NCI-H2227 (cell line): ENCODE results near the gene LIPA.
A peak's percentile ranks its signal among the peaks of the same experiment; 100 is the strongest.

Source experiments
- DNase-seq: peaks from one replicate; lab custom pipeline; 2025; ENCODE audit not compliant: unreplicated experiment; lab: John Stamatoyannopoulos, UW

The LIPA gene

DNA sequence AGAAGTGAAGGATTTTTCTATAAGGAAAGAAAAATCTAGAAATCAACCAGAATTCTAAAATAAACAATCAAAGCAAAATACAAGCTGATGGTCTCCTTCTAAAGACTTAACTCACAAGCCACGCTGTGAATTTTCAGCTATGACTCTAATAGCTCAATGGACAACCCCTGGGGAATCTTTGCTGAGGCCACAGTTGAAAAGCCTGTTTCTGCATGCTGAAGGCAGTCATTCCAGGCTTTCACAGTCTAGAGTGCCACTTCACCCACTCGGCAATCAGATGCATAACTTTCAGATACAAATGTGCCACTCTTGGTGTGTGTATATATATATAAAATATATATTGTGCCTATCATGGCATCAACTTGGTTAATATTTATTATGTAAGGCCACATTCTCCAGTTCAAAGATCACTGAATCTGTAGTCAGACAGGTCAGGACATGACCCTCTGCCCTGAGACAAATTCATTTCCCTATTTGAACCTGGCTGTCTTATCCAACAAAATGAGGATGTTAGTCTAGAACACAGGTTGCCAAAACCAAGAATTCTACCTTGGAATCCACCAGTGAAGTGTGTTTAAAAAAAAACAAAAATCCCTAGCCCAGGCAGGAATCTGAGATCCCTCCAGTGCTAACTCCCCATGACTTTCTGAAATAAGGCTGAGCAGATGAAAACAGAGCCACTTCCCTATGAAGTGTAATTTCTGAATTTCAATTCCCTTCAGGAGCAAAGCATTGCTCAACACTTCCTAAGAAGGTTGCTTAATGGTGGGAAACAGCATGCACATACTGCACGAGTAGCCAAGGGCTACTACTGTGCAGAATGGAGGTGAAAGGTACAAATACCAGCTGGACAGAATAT is 9.9 kb downstream of the LIPA start:
- DNase-seq, result no peak

DNA sequence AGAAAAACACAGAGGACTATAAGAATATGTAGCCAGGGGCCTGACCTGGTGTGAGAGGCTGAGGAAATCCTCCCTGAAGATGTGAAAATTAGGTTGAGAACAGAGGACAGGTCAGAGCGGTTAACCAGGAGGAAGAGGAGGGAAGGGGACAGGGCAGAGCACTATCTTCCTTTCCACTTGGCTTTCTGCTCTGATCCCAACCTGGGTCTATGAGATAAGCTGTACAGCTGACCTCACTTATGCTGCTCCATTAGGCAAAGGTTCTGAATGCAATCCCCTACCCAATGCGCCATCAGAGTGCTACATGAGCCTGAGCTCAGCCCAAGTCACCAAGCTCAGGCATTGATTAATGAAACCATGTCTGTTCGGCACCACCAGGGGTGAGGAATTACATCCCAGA is 10.5 kb downstream of the LIPA start:
- DNase-seq, result no peak

DNA sequence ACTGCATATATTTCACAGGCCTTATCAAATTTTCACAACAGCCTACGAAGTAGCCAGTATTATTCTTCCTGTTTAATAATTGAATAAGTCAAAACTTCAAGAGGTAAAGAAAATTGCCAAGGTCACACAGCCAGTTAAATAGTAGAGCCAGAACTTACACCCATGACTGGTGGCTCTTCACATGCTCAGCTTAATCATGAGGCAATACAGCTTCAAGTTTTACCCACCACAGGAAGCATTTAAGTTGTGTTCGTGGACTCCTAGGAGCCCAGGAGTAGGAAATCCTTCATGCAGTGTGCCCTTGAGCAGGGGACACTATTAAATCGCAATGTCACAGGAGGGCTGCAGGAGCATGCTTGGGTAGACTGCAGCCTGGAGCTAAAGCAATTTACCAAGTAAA is 11.1 kb downstream of the LIPA start:
- DNase-seq, result no peak

DNA sequence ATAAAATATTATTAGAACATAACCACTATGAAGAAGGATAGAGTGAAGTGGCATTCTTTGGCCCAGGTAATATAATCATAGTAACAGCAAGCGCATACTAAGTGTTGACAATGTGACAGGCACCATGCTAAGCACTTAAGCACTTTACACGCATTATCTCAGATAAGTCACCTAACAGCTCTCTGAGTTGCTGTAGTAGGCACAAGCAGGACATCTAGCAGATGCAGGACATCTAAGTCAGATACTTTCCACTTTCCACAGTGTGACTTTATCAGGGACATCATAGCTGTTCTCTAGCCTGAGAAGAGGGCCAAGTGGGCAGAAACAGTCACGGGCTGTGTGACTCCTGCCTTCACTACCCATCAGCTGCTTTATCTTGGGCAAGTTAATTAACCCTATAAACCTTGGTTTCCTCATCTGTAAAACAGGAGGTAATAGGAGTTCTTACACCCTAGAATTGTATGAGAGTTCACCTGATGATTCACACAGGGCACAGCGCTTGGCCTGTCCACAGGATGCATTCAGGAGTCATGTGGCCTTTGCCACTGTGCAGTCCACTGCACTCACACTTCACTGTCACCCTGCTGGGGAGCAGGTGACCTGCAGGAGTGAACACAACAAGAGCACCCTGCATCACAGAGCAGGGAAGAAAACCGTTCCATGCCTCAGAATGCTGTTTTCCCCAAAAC is 12.5 kb downstream of the LIPA start:
- no peak for DNase-seq

DNA sequence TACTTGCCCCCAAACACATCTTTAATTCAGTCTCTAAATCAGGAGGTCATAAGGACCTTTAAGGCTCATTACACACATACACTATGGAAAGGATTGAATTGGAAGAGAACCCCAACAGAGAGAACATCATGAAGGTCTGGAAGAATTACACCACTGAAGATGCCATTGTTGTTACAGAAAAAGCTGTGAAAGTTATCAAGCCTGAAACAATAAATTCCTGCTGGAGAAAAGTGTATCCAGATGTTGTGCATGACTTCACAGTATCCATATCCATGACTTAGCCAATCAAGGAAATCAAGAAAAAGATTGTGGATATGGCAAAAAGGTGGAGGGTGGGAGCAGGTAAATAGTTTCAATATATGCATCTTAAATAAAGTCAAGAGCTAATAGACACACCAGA is 13.7 kb downstream of the LIPA start:
- DNase-seq, result no peak

DNA sequence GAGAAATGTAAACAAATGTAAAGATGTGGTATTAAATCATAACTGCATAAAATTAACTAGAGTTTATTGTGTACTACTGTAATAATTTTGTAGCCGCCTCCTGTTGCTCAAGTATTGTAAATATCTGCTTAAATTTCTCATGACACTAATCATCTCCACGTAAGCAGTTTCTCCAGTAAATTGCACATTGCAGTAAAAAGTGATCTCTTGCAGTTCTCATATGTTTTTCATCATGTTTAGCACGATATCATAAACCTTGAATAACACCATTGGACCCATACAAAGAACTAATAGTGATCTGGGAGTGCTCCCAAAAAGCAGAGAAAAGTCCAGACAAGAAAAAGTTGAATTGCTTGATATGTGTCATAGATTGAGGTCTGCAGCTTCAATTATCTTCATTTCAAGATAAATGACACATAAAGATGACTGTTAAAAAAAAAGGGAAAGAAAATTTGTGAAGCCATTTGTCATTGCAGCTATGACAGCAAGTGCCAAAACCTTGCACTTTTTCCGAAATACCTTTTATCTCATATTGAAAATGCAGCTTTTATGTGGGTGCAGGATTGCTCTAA is 15.3 kb downstream of the LIPA start:
- no peak for DNase-seq

DNA sequence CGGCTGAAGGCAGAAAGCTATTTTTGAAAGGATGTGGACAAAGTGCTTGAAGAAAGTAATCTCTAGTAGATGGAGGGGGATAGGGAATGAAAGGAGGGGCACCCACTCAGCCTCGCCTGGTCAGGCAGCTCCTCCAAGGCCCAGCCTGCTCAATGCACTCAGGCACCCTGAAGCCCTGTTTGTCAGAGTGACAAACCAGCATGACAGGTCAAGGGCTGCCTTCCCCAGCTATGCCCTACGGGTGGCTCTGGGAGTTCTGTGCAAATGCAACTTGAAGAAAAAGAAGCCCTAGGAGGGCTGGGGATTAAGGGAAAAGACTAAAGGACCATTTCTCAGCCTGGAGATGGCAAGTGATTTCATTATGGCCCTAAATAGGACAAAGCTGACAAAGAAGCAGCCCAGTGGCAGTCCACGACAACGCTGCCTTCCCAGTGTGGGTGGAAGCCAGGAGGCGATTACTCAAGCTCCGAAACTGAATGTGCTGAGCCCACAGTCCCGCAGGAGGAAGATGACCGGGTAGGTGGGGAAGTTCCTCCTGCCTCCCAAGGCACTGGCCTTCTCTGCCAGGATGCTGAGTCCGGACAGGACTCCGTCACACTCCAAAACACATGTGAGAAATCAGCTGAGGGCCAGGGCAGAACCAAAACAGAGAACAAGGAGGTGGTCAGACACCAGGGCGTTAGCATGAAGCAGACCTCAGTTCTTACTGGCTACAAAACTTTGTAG is 16.3 kb downstream of the LIPA start:
- no peak for DNase-seq

DNA sequence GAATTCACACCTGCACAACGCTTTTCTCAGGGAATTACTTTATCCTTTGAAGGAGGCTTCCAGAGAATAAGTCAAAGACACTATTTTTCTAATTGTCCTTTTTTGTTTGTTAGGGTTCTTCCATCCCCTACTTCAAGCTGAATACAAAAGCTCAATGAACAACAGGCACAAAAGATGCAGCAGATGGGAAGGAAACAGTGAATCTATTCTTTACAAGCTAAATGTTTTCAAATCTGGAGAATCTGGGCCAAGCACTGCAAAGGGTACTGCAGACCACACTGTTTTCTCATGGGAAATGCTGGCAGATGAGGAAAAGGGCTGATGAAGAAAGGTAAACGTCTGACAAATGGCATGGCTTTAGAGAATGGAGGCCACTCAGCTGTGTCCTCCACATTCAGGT is 18.5 kb downstream of the LIPA start:
- no peak for DNase-seq

DNA sequence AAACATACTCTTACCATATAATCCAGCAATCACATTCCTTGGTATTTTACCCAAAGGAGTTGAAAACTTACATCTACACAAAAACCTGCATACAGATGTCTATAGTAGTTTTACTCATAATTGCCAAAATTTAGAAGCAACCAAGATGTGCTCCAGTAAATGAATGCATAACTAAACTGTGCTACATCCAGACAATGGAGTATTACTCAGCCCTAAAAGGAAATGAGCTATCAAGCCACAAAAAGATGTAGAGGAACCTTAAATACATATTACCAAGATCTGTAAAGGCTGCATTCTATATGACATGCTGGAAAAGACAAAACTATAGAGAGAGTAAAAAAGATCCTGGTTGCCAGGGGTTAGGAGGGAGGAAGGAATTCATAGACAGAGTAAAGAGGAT is 22.6 kb downstream of the LIPA start:
- DNase-seq, result no peak

DNA sequence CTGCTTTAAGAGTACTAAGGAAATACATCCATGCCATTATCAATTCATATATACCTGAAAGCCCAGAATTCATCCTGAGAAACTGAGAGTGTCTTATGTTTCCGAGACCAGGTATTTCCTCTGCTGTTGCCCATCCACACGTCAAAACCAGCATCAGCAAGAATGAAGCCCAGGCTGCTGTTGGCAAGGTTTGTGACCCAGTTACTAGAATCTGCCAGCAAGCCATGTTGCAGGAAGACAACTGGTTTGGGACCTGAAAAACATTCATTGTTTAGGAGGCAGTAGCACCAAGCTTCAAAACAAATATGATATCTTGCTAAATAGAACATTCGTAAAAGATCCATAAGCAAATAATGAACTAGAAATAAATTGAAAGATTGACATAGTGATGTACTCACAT is 23.4 kb downstream of the LIPA start:
- no peak for DNase-seq

DNA sequence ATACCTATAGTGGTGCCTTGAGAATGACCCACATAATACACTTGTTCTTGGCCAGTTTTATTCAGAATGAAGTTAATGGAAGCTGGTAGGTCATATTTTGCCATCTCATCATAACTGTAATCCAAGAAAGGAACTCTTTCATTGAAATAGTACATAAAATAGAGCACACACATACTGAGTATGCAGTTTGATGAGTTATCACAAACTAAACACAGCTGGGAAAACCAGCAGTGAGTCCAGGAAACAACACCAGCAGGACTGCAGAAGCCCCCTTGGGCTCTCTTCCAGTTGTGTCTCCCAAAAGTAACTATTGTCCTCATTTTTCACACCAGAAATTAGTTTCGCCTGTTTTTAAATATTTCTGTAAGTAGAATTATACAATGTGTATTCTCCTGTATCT is 24.7 kb downstream of the LIPA start:
- DNase-seq, result no peak

DNA sequence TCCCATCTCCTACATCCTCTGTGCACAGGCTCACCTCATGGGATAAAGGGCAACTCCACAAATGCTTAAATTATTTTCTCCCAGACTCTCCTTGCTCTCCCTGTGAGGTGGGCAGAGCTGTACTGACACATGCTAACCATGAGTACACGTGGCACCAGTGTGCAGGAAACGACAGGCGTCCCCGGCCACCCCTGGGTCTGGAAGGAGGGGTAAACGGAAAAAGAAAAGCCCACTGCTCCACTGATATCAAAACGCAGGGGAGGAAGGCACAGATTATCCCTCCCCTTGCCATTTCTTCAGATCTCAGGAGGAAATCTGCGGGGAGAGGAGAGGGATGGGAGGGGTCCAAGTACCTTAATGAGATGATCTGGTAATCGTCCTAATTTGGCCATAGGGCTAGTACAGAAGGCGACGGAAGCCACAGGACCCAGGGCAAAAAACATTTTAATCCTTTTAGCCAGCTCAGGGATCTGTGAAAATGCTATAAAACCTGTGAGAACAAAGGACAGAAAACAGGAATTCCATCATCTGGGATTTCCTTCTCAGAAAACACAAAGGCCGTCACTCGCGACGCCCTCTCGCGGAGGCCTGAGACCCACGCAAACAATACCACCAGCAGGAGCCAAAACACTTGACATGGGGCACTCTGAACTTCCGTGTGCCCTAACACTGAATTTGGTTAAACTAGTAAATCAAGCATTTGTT is 26.7 kb downstream of the LIPA start:
- DNase-seq, result peak; percentile 25

DNA sequence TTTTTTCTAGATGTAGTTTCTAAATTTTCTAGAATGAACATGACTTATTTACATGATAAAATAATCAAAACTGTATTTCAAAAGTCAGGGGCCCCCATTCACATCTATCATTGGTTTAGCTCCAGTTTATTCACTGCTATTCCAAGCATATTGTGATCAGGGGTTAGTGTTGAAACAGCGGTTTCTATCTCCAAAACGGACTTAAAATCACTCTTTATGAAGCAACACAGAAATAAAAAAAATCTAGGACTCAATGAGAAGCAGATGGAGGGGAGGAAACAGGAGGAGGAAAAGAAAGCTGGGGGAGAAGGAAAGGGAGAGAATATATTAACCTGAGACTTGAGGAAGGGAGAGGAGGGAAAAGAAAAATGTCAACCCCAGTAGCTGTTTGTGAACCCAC is 29.7 kb downstream of the LIPA start:
- no peak for DNase-seq

DNA sequence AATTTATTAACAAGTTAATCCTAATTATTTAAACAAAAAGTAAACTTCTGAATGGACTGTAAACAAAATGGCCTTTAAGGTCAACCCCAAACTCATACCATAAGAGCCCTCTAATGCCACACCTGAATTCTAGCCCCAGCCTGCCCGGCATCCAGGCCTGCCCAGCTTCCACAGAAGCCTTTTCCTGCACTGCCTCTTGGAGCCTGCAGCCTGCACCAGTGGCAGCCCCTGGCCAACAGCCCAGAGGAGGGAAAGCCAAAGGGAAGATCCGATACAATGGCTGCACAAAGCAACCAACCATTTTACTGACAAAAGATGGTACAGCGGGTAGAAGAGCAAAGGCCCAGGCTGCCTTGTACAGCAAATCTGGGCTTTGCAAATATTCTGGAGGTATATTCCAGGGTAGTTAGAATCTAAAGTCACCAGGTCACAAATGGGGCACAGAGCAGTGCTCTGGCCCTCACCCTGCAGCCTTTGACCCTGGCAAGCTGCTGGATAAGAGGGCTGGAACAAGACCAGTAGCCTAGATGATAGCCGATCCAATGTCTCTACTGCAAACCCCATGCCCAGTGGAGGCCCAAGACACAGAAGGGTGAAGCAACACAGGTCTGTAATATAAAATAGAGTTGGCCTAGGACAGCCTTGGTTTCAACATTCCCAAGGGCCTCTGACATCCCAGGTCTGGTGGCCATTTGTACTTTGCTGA is 31.9 kb downstream of the LIPA start:
- no peak for DNase-seq

DNA sequence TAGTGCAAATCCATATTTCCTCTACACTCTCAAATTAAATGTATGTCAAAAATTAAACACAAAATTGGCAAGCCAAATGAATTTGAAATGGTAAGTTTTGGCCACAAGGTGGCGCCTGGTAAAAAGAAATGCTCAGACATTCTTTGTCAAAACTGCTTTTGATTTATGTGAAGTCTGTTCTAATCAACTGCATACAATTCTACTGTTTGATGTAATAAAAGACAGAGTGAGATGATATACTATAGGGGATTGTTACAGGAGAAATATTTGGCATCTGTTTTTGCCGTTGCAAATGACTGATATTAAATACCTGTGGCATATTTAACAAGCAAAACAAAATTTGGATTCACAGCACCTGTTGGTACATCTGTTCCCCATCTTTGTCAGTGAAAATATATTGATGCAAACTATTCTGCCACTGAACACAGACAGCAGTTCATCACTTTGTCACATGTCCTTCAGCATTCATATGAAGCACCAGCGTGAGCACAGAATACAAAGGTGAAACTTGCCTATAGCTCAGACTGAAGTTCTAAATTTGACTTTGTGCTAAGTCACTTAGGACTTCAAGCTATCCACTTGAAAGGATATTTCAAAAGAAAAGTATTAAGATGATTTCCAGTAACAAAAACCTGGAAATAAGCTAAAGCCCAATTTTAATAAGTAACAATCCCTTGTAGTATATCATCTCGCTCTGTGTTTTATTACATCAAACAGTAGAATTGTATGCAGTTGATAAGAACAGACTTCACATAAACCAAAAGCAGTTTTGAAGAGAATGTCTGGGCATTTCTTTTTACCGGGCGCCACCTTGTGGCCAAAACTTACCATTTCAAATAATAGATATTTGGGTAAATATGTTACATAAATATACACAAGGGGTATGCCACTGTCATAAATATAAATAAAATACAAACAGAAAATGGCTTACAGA is 34.3 kb downstream of the LIPA start:
- DNase-seq, result peak; percentile 49

DNA sequence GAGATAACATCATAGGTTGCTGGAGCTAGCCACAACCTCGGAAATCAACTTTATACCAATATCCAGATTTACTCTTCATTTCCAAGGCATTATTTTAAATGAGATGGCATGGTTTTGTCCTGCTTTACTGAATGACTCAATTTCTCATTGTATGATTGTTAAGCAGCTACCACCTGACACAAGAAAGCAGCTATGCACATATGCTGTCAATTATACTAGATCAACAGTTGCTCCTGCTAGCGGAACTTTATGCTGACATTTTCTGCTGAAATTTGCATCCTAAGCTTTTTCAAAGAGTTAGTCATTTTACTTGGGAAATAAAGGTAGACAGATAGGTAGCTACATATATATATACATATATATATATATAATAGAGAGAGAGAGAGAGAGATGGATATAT is 35.5 kb downstream of the LIPA start:
- no peak for DNase-seq

DNA sequence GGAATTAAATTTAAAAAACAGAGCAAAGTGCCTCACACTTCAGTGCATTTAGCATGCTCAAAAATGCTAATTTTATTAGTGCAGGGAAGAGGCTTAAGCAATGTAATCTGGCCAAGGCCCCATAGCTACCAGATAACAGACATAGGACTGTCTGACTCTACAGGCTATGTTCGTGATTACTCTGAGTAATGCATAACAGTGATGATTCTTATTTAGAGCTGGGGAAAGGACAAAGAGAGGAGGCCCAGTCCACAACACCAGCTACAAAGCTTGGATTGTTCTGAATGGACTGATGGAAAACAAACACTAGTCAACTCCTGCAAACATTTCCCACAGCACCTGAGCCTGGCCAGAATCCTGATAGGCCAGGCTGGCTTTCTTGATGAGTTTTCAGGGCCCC is 36.1 kb downstream of the LIPA start:
- DNase-seq, result no peak

DNA sequence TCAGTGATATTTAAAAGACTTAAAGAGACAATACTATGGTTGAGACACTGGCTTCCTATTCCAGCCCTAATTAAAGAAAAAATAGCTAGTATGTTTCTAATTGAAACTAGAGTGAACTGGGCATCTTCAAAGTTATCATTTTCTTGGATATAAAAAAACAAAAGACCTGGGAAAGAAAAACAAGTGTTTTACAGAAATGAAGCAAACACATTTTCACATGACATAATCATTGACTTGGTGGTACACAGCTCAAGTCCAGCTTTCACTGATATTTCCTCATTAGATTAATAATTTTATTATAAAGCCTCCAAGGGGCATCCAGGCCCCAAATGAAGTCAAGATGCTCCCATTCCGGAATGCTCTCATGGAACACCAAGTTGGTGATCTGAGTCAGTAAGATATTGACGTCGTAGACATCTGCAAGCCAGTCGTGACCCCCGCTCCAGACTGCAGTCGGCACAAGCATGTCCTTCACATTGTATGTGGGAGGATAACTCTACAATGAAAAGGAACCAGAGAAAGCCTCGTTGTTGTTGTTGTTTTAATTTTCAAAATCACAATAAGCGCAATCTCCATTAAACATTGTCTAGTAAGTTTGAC is 36.9 kb downstream of the LIPA start:
- DNase-seq, result no peak
